BLaER1 (cell line): ENCODE data around the gene AFF1.

Experiments used
- H3K27ac ChIP-seq: shearing (Covaris generic); formaldehyde crosslinking; 2 replicates; pipeline ENCODE4 v1.8.1; 2022
- H3K27me3 ChIP-seq: shearing (Covaris generic); formaldehyde crosslinking; 2 replicates; pipeline ENCODE4 v1.8.1; 2022
- H3K36me3 ChIP-seq: shearing (Covaris generic); formaldehyde crosslinking; 2 replicates; pipeline ENCODE4 v1.8.1; 2022
- H3K4me1 ChIP-seq: shearing (Covaris generic); formaldehyde crosslinking; 2 replicates; pipeline ENCODE4 v1.8.1; 2022
- H3K4me2 ChIP-seq: shearing (Covaris generic); formaldehyde crosslinking; 2 replicates; pipeline ENCODE4 v1.8.1; 2022
- H3K4me3 ChIP-seq: shearing (Covaris generic); formaldehyde crosslinking; 2 replicates; pipeline ENCODE4 v1.8.1; 2022
- H3K9ac ChIP-seq: shearing (Covaris generic); formaldehyde crosslinking; 2 replicates; pipeline ENCODE4 v1.8.1; 2022
- H3K9me3 ChIP-seq: shearing (Covaris generic); formaldehyde crosslinking; 2 replicates; pipeline ENCODE4 v1.8.1; 2022
- H4K20me1 ChIP-seq: shearing (Covaris generic); formaldehyde crosslinking; 2 replicates; pipeline ENCODE4 v1.8.1; 2022
- Cebpa-rat ChIP-seq: shearing (Covaris generic); IDR thresholded peaks from 2 replicates; pipeline ENCODE4 v1.8.1; 2022

Gene AFF1

GRCh38 chr4:87101543-87102199, 166.9 kb downstream of the AFF1 start:
- Histone ChIP-seq H3K27me3 (no peaks in the 10 kb centered on the region), H3K4me2 (no peak overlapping the region), H3K4me1 (peaks cover 6% of the 10 kb centered on the region; the same call in 1 of the 2 replicates), H3K9ac (no peak overlapping the region), H4K20me1 (peaks cover 72% of the 10 kb centered on the region), H3K36me3 (peaks cover 77% of the 10 kb centered on the region), H3K4me3 (no peak overlapping the region), H3K27ac (no peak overlapping the region), H3K9me3 (no peaks in the 10 kb centered on the region)
- TF ChIP-seq Cebpa-rat = no peak

- Histone ChIP-seq H3K27ac (no peak overlapping the region), H3K4me3 (no peak overlapping the region), H3K9ac (no peak overlapping the region), H3K27me3 (no peaks in the 10 kb centered on the region), H3K9me3 (no peaks in the 10 kb centered on the region), H4K20me1 (peaks cover 65% of the 10 kb centered on the region), H3K36me3 (peaks cover 78% of the 10 kb centered on the region), H3K4me2 (no peak overlapping the region), H3K4me1 (peaks cover 11% of the 10 kb centered on the region; the same call in 1 of the 2 replicates)
- TF ChIP-seq Cebpa-rat = no peak
Measured at GRCh38 chr4:87103086-87103485, 168.3 kb downstream of the AFF1 start.

GRCh38 chr4:87103691-87104187, 168.9 kb downstream of the AFF1 start:
- no peak overlapping the region for H3K4me2 ChIP-seq
- peaks cover 13% of the 10 kb centered on the region; the same call in 1 of the 2 replicates for H3K4me1 ChIP-seq
- H3K9ac ChIP-seq = no peak overlapping the region
- H3K36me3 ChIP-seq = peaks cover 79% of the 10 kb centered on the region
- peaks cover 65% of the 10 kb centered on the region for H4K20me1 ChIP-seq
- H3K9me3 ChIP-seq = no peaks in the 10 kb centered on the region
- no peak for TF ChIP-seq Cebpa-rat
- H3K4me3 ChIP-seq = no peak overlapping the region
- no peaks in the 10 kb centered on the region for H3K27me3 ChIP-seq
- no peak overlapping the region for H3K27ac ChIP-seq

- Histone ChIP-seq H3K27ac (no peak overlapping the region), H3K9ac (no peak overlapping the region), H3K36me3 (peaks cover 73% of the 10 kb centered on the region)
Measured at GRCh38 chr4:87105101-87105845, 170.5 kb downstream of the AFF1 start.

GRCh38 chr4:87108142-87108546, 173.3 kb downstream of the AFF1 start:
- Histone ChIP-seq H4K20me1 (peaks cover 32% of the 10 kb centered on the region), H3K9ac (no peak overlapping the region), H3K4me1 (peaks cover 9% of the 10 kb centered on the region; the same call in 1 of the 2 replicates), H3K36me3 (peaks cover 76% of the 10 kb centered on the region), H3K27ac (no peak overlapping the region), H3K9me3 (no peaks in the 10 kb centered on the region), H3K27me3 (no peaks in the 10 kb centered on the region), H3K4me2 (no peak overlapping the region), H3K4me3 (no peak overlapping the region)
- TF ChIP-seq Cebpa-rat = no peak

More at GRCh38 chr4:87105101-87105845, 170.5 kb downstream of the AFF1 start:
- Histone ChIP-seq H3K27me3 (no peaks in the 10 kb centered on the region), H4K20me1 (peaks cover 55% of the 10 kb centered on the region), H3K9me3 (no peaks in the 10 kb centered on the region), H3K4me3 (no peak overlapping the region), H3K4me1 (peaks cover 13% of the 10 kb centered on the region; the same call in 1 of the 2 replicates), H3K4me2 (no peak overlapping the region)
- TF ChIP-seq Cebpa-rat = no peak

- Histone ChIP-seq H3K4me1 (0 out of 2 replicates have a peak, but pooled peaks cover 7% of the 10 kb centered on the region), H3K27ac (no peak overlapping the region), H3K36me3 (peaks cover 82% of the 10 kb centered on the region), H3K9ac (no peak overlapping the region), H3K27me3 (no peaks in the 10 kb centered on the region), H3K4me3 (no peak overlapping the region), H3K4me2 (no peak overlapping the region), H4K20me1 (peaks cover 28% of the 10 kb centered on the region), H3K9me3 (no peaks in the 10 kb centered on the region)
- no peak for TF ChIP-seq Cebpa-rat
Measured at GRCh38 chr4:87109121-87109520, 174.3 kb downstream of the AFF1 start.

GRCh38 chr4:87109945-87110344, 175.1 kb downstream of the AFF1 start:
- H3K4me2 ChIP-seq = no peak overlapping the region
- H3K4me1 ChIP-seq = 0 out of 2 replicates have a peak, but pooled peaks cover 7% of the 10 kb centered on the region
- H3K9me3 ChIP-seq = no peaks in the 10 kb centered on the region
- TF ChIP-seq Cebpa-rat = no peak
- H3K27ac ChIP-seq = no peak overlapping the region
- H4K20me1 ChIP-seq = peaks cover 30% of the 10 kb centered on the region
- no peaks in the 10 kb centered on the region for H3K27me3 ChIP-seq
- no peak overlapping the region for H3K4me3 ChIP-seq
- peaks cover 86% of the 10 kb centered on the region for H3K36me3 ChIP-seq
- H3K9ac ChIP-seq = no peak overlapping the region

- Histone ChIP-seq H3K9me3 (no peaks in the 10 kb centered on the region), H3K36me3 (peaks cover 86% of the 10 kb centered on the region), H3K9ac (no peak overlapping the region), H3K27me3 (no peaks in the 10 kb centered on the region), H3K4me2 (no peak overlapping the region), H3K4me3 (no peak overlapping the region), H3K4me1 (0 out of 2 replicates have a peak, but pooled peaks cover 7% of the 10 kb centered on the region), H3K27ac (no peak overlapping the region), H4K20me1 (peaks cover 49% of the 10 kb centered on the region)
- no peak for TF ChIP-seq Cebpa-rat
Measured at GRCh38 chr4:87112063-87112462, 177.3 kb downstream of the AFF1 start.

GRCh38 chr4:87114245-87115062, 179.6 kb downstream of the AFF1 start:
- Histone ChIP-seq H3K9ac (no peak overlapping the region), H4K20me1 (peaks cover 57% of the 10 kb centered on the region), H3K36me3 (peaks cover 86% of the 10 kb centered on the region), H3K4me1 (peaks cover 19% of the 10 kb centered on the region), H3K4me3 (no peak overlapping the region), H3K9me3 (no peaks in the 10 kb centered on the region), H3K27ac (no peak overlapping the region), H3K4me2 (no peak overlapping the region), H3K27me3 (no peaks in the 10 kb centered on the region)
- no peak for TF ChIP-seq Cebpa-rat
